ENCODE measurements around the gene MNX1.

Gene MNX1

GRCh38 chr7:157010588-157011332 is at the start of gene MNX1:
TSS of gene MNX1 (minus strand) at chr7:157010663. CDS start at chr7:157010350, 313 bp downstream.
- DNase-seq (ENCODE audit: low read depth): peak; percentile 2

- no peak for DNase-seq (ENCODE audit: low read depth)
These were observed 49.1 kb upstream of the MNX1 start for GRCh38 chr7:157059534-157059933.

- DNase-seq (ENCODE audit: low read depth): no peak
These were observed 48.2 kb upstream of the MNX1 start for GRCh38 chr7:157058701-157059100.

GRCh38 chr7:157058068-157058467 is 47.6 kb upstream of the MNX1 start:
- no peak for DNase-seq (ENCODE audit: low read depth)

- DNase-seq (ENCODE audit: low read depth): no peak
These were observed 46.8 kb upstream of the MNX1 start for GRCh38 chr7:157056957-157057902.

GRCh38 chr7:157056246-157056645 is 45.8 kb upstream of the MNX1 start:
- no peak for DNase-seq (ENCODE audit: low read depth)

GRCh38 chr7:157054927-157055326 is 44.5 kb upstream of the MNX1 start:
- DNase-seq (ENCODE audit: low read depth): no peak

GRCh38 chr7:157053118-157053517 is 42.7 kb upstream of the MNX1 start:
- no peak for DNase-seq (ENCODE audit: low read depth)

- no peak for DNase-seq (ENCODE audit: low read depth)
These were observed 36.7 kb upstream of the MNX1 start for GRCh38 chr7:157047148-157047547.

- DNase-seq (ENCODE audit: low read depth): peak; percentile 2
These were observed 36.2 kb upstream of the MNX1 start for GRCh38 chr7:157046681-157047080.

GRCh38 chr7:157044943-157045660 is 34.6 kb upstream of the MNX1 start:
- no peak for DNase-seq (ENCODE audit: low read depth)

- no peak for DNase-seq (ENCODE audit: low read depth)
These were observed 33.8 kb upstream of the MNX1 start for GRCh38 chr7:157044147-157044687.

- peak; percentile 5 for DNase-seq (ENCODE audit: low read depth)
These were observed 33.3 kb upstream of the MNX1 start for GRCh38 chr7:157043745-157044144.

- DNase-seq (ENCODE audit: low read depth): no peak
These were observed 31.2 kb upstream of the MNX1 start for GRCh38 chr7:157041514-157042277.

GRCh38 chr7:157041004-157041403 is 30.5 kb upstream of the MNX1 start:
- no peak for DNase-seq (ENCODE audit: low read depth)

GRCh38 chr7:157037635-157038034 is 27.2 kb upstream of the MNX1 start:
- DNase-seq (ENCODE audit: low read depth): no peak

- no peak for DNase-seq (ENCODE audit: low read depth)
These were observed 26.6 kb upstream of the MNX1 start for GRCh38 chr7:157037028-157037427.

GRCh38 chr7:157035979-157036378 is 25.5 kb upstream of the MNX1 start:
- no peak for DNase-seq (ENCODE audit: low read depth)

GRCh38 chr7:157035302-157035701 is 24.8 kb upstream of the MNX1 start:
- DNase-seq (ENCODE audit: low read depth): no peak

GRCh38 chr7:157033483-157034473 is 23.3 kb upstream of the MNX1 start:
- no peak for DNase-seq (ENCODE audit: low read depth)

Measured in HS-5 (cell line).